ENCODE data around the gene WDFY2. TPM values are rescaled to one million over a fixed set of nuclear protein-coding genes. Genes with fewer than 3 reads are reported as not detected.
A peak's percentile ranks its signal among the peaks of the same experiment; 100 is the strongest.

The WDFY2 gene
- polyA plus RNA-seq, 3 donors = 6.5 to 40.1 (median 9.1) TPM

DNA sequence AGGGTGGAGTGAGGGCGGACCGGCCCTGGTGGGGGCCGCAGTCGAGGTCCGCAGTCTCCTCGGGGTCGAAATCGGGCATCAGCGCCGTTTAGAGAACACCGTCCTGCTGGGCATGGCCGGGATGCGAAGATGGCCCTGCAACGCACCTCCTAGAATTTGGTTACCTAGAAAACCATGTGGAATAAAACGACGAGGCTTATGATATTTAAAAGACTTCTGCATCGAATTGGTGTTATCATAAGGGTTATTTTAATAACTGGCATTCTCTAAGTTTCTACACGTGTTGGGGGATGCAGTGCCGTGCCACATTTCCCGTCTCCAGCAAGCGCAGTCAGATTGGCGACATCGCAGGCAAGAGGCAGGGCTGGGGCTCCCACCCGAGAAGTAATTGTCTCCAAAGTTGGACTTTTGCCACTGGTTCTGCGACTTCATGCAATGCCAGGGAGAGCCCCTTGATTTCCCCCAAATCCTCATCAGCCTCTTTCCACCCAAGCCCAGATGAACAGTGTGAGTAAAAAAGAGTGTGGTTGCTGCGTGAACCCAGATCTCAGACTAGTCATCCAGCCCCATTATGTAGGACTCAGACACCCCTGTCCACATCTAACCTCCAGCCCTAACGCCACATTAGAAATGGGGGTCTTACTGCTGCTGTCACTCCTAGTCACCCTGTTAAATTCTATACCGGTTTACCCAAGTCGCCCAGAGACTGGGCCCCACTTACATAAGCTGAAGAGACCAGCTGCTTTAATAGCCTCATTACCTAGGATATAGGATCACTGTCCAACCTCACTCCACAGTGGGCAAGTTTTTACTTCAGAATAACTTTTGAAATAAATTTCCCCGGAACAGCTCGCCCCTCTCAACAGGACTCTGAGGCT lies 220.3 kb downstream of the WDFY2 start:
- H3K9ac ChIP-seq (ENCODE audit: insufficient read depth, low read length, poor library complexity, severe bottlenecking) = peak overlapping the region; percentile 97
- Mint-ChIP-seq H3K9me3 (peaks cover 0 to 2% (median 0%) of the 10 kb centered on the region in 7 donors), H3K4me3 (peak overlapping the region; percentile 84 to 88), H3K27ac (peak overlapping the region; percentile 87 to 97 (median 95)), H3K4me1 (peaks cover 51% of the 10 kb centered on the region), H3K36me3 (peaks cover 0 to under 1% of the 10 kb centered on the region in 2 donors), H3K27me3 (ENCODE audit: low read depth in 3 of 3) (peaks cover 3 to 22% (median 7%) of the 10 kb centered on the region in 3 donors)
- H2AFZ ChIP-seq (ENCODE audit: insufficient read depth, low read depth, low read length, poor library complexity, severe bottlenecking) = peak overlapping the region; percentile 70
- intact Hi-C loops (cut with micrococcal nuclease) = loop anchor here (5.0 to 10.0 kb wide), 4 partner anchors 170 to 1870 kb away; partner anchors contain the start of genes INTS6 (in 2 of the 2) and SPRYD7 (in 1 of the 2)
- no peaks in the 10 kb centered on the region for H3K27me3 ChIP-seq (ENCODE audit: control insufficient read depth in 2 of 2, insufficient read depth in 2 of 2, low read length in 2 of 2)
- WGBS (ENCODE audit: insufficient coverage) = 5% methylated on average over 18 of the region's 31 CpGs
- TF ChIP-seq, protein P1, sequence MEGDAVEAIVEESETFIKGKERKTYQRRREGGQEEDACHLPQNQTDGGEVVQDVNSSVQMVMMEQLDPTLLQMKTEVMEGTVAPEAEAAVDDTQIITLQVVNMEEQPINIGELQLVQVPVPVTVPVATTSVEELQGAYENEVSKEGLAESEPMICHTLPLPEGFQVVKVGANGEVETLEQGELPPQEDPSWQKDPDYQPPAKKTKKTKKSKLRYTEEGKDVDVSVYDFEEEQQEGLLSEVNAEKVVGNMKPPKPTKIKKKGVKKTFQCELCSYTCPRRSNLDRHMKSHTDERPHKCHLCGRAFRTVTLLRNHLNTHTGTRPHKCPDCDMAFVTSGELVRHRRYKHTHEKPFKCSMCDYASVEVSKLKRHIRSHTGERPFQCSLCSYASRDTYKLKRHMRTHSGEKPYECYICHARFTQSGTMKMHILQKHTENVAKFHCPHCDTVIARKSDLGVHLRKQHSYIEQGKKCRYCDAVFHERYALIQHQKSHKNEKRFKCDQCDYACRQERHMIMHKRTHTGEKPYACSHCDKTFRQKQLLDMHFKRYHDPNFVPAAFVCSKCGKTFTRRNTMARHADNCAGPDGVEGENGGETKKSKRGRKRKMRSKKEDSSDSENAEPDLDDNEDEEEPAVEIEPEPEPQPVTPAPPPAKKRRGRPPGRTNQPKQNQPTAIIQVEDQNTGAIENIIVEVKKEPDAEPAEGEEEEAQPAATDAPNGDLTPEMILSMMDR (IDR thresholded peaks at IDR 0.05) = no peak
- H3K4me2 ChIP-seq (replicated peaks; ENCODE audit: extremely low read depth, low read length, poor library complexity, severe bottlenecking) = peak overlapping the region; percentile 77
- no peaks in the 10 kb centered on the region for H3K9me3 ChIP-seq (replicated peaks in 1 of 2; ENCODE audit: control insufficient read depth in 1 of 2, insufficient read depth in 1 of 2, low read length in 2 of 2)
- H3K27ac ChIP-seq (ENCODE audit: low read depth in 1 of 2, low read length in 2 of 2) = peak overlapping the region; percentile 81 to 95
- peak overlapping the region; percentile 73 to 81 (median 79) for H3K4me3 ChIP-seq (replicated peaks in 1 of 3; ENCODE audit: low read depth in 2 of 3, low read length in 3 of 3)
- H4K20me1 ChIP-seq (ENCODE audit: insufficient read depth, low read length) = no peaks in the 10 kb centered on the region
- no peaks in the 10 kb centered on the region for H3K36me3 ChIP-seq (replicated peaks in 1 of 2; ENCODE audit: control insufficient read depth in 1 of 2, insufficient read depth in 2 of 2, low read length in 2 of 2)
- DNase-seq = peak in 1 of 3 donors; percentile 57
- peaks cover 32 to 46% of the 10 kb centered on the region in 2 donors for H3K4me1 ChIP-seq (ENCODE audit: control insufficient read depth in 1 of 2, insufficient read depth in 2 of 2, low read length in 2 of 2)
- no peaks in the 10 kb centered on the region for H3K79me2 ChIP-seq (ENCODE audit: insufficient read depth, low read length)

DNA sequence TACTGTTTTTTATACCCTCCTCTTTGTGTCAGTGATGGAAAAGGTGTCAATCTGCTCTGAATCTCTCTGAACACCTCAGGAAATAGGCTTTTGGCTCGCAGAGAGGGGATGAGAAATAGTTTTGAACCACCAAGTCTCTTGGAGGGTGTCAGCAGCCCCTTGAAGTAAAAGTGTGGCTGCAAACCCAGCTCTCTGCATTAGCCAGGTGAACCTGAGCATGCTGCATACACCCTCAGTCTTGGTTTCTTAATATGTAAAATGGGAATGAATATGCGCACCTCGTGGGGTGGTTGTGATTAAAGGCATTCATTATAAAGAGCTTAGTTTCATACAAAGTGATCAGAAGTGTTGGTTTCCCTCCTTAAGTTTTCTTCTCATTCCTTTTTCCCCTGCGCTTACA lies 221.1 kb downstream of the WDFY2 start:
- no peaks in the 10 kb centered on the region for H3K79me2 ChIP-seq (ENCODE audit: insufficient read depth, low read length)
- no peaks in the 10 kb centered on the region for H3K36me3 ChIP-seq (replicated peaks in 1 of 2; ENCODE audit: control insufficient read depth in 1 of 2, insufficient read depth in 2 of 2, low read length in 2 of 2)
- no peak overlapping the region for H3K27ac ChIP-seq (ENCODE audit: low read depth in 1 of 2, low read length in 2 of 2)
- H4K20me1 ChIP-seq (ENCODE audit: insufficient read depth, low read length) = no peaks in the 10 kb centered on the region
- H3K4me1 Mint-ChIP-seq = peaks cover 51% of the 10 kb centered on the region
- no CpG with 5 or more reads among the region's 4 CpGs for WGBS (ENCODE audit: insufficient coverage)
- no peaks in the 10 kb centered on the region for H3K9me3 ChIP-seq (replicated peaks in 1 of 2; ENCODE audit: control insufficient read depth in 1 of 2, insufficient read depth in 1 of 2, low read length in 2 of 2)
- DNase-seq = no peak
- TF ChIP-seq, protein P1 (IDR thresholded peaks at IDR 0.05) = no peak
- peak overlapping the region in 4 of 7 donors; percentile 25 to 96 (median 73) for H3K27ac Mint-ChIP-seq
- no peak overlapping the region for H2AFZ ChIP-seq (ENCODE audit: insufficient read depth, low read depth, low read length, poor library complexity, severe bottlenecking)
- peaks cover 2 to 18% (median 6%) of the 10 kb centered on the region in 3 donors for H3K27me3 Mint-ChIP-seq (ENCODE audit: low read depth in 3 of 3)
- no peak overlapping the region for H3K9ac ChIP-seq (ENCODE audit: insufficient read depth, low read length, poor library complexity, severe bottlenecking)
- peak overlapping the region in 1 of 2 donors; percentile 48 for H3K4me3 Mint-ChIP-seq
- no peak overlapping the region for H3K4me3 ChIP-seq (replicated peaks in 1 of 3; ENCODE audit: low read depth in 2 of 3, low read length in 3 of 3)
- H3K4me2 ChIP-seq (replicated peaks; ENCODE audit: extremely low read depth, low read length, poor library complexity, severe bottlenecking) = peak overlapping the region; percentile 77
- H3K9me3 Mint-ChIP-seq = peaks cover 0 to 2% (median 0%) of the 10 kb centered on the region in 7 donors
- peaks cover 0 to 3% of the 10 kb centered on the region in 2 donors for H3K36me3 Mint-ChIP-seq
- peaks cover 32 to 47% of the 10 kb centered on the region in 2 donors for H3K4me1 ChIP-seq (ENCODE audit: control insufficient read depth in 1 of 2, insufficient read depth in 2 of 2, low read length in 2 of 2)
- no peaks in the 10 kb centered on the region for H3K27me3 ChIP-seq (ENCODE audit: control insufficient read depth in 2 of 2, insufficient read depth in 2 of 2, low read length in 2 of 2)
- intact Hi-C loops (cut with micrococcal nuclease) = loop anchor here (10.0 kb wide), 3 partner anchors 171 to 1871 kb away; partner anchors contain the start of genes INTS6 (in 1 of the 2) and SPRYD7 (in 1 of the 2)
